Mesenchymal stem cell (in vitro differentiated cells and primary cell): Measurements from ENCODE around the gene SYNDIG1L.

Experiments
- DNase-seq: peaks from one replicate; pipeline ENCODE4 v3.0.0-alpha.2; 2013
- H2AFZ ChIP-seq: one replicate; pipeline ENCODE4 v1.6.1; 2013; ENCODE audit warnings: low read depth, mild to moderate bottlenecking, control low read depth, inconsistent platforms, low read length, moderate library complexity
- H2AK5ac ChIP-seq: 2 replicates; pipeline ENCODE4 v1.6.1; 2013; ENCODE audit warnings: low read length, moderate library complexity, mild to moderate bottlenecking, inconsistent platforms; ENCODE audit not compliant: severe bottlenecking
- H2BK120ac ChIP-seq: one replicate; pipeline ENCODE4 v1.6.1; 2013; ENCODE audit warnings: low read depth, mild to moderate bottlenecking, inconsistent platforms, low read length, moderate library complexity
- H2BK12ac ChIP-seq, 2 experiments: one replicate each; pipeline ENCODE4 v1.6.1; 2013; ENCODE audit warnings: inconsistent platforms in 2 of 2, low read length in 2 of 2, mild to moderate bottlenecking in 2 of 2, moderate library complexity in 2 of 2, control low read depth in 1 of 2
- H2BK15ac ChIP-seq: one replicate; pipeline ENCODE4 v1.6.1; 2013; ENCODE audit warnings: mild to moderate bottlenecking, low read depth, inconsistent platforms; ENCODE audit not compliant: poor library complexity, severe bottlenecking
- H2BK5ac ChIP-seq: 2 replicates; pipeline ENCODE4 v1.6.1; 2013; ENCODE audit warnings: low read depth, mild to moderate bottlenecking, low read length, control low read depth, inconsistent platforms; ENCODE audit not compliant: poor library complexity, severe bottlenecking
- H3K14ac ChIP-seq, 2 experiments: one replicate each; pipeline ENCODE4 v1.6.1; 2013; ENCODE audit warnings: inconsistent platforms in 2 of 2, low read length in 2 of 2, control low read depth in 1 of 2, mild to moderate bottlenecking in 1 of 2, moderate library complexity in 1 of 2
- H3K18ac ChIP-seq, 2 experiments: one replicate each; pipeline ENCODE4 v1.6.1; 2013; ENCODE audit warnings: inconsistent platforms in 2 of 2, low read length in 2 of 2, control low read depth in 1 of 2, low read depth in 1 of 2, mild to moderate bottlenecking in 1 of 2
- H3K23ac ChIP-seq, 2 experiments: one replicate each; pipeline ENCODE4 v1.6.1; 2013; ENCODE audit warnings: inconsistent platforms in 2 of 2, low read length in 2 of 2, mild to moderate bottlenecking in 2 of 2, moderate library complexity in 2 of 2, control low read depth in 1 of 2
- H3K27ac ChIP-seq: 2 replicates; pipeline ENCODE4 v1.5.1; 2013; ENCODE audit warnings: mild to moderate bottlenecking, moderate library complexity, low read length, control low read depth, inconsistent platforms; ENCODE audit not compliant: poor library complexity, severe bottlenecking
- H3K27me3 ChIP-seq, 2 experiments: 2 replicates each; pipeline versions ENCODE4 v1.6.1 to v1.7.0; 2013; ENCODE audit warnings: low read length in 2 of 2, mild to moderate bottlenecking in 2 of 2, moderate library complexity in 2 of 2, control low read depth in 1 of 2, inconsistent platforms in 1 of 2; ENCODE audit not compliant: control insufficient read depth in 1 of 2, insufficient read depth in 1 of 2
- H3K36me3 ChIP-seq, 2 experiments: 2 replicates each; pipeline versions ENCODE4 v1.6.1 to v1.7.0; 2013; ENCODE audit warnings: low read length in 2 of 2, control low read depth in 1 of 2, inconsistent platforms in 1 of 2, low read depth in 1 of 2, mild to moderate bottlenecking in 1 of 2; ENCODE audit not compliant: insufficient read depth in 2 of 2, control insufficient read depth in 1 of 2
- H3K4ac ChIP-seq, 2 experiments: one replicate each; pipeline ENCODE4 v1.6.1; 2013; ENCODE audit warnings: inconsistent platforms in 2 of 2, low read length in 2 of 2, mild to moderate bottlenecking in 2 of 2, moderate library complexity in 2 of 2, control low read depth in 1 of 2, low read depth in 1 of 2
- H3K4me1 ChIP-seq: 2 replicates; pipeline ENCODE4 v1.6.1; 2013; ENCODE audit warnings: low read depth, low read length, control low read depth; ENCODE audit not compliant: control insufficient read depth, insufficient read depth
- H3K4me2 ChIP-seq: 2 replicates; pipeline ENCODE4 v1.6.1; 2013; ENCODE audit warnings: low read length, mild to moderate bottlenecking, inconsistent platforms; ENCODE audit not compliant: poor library complexity, severe bottlenecking
- H3K4me3 ChIP-seq, 2 experiments: 2 replicates each; pipeline versions ENCODE4 v1.5.1 to v1.7.0; 2013; ENCODE audit warnings: low read length in 2 of 2, mild to moderate bottlenecking in 2 of 2, control low read depth in 1 of 2, low read depth in 1 of 2; ENCODE audit not compliant: insufficient read depth in 1 of 2
- H3K79me1 ChIP-seq: replicated peaks from 2 replicates; pipeline ENCODE4 v1.6.1; 2013; ENCODE audit warnings: mild to moderate bottlenecking, control low read depth, low read length, inconsistent platforms; ENCODE audit not compliant: poor library complexity, severe bottlenecking
- H3K9ac ChIP-seq: 2 replicates; pipeline ENCODE4 v1.7.0; 2013; ENCODE audit warnings: mild to moderate bottlenecking, low read length, moderate library complexity
- H3K9me3 ChIP-seq: 2 replicates; pipeline ENCODE4 v1.7.0; 2013; ENCODE audit warnings: mild to moderate bottlenecking, low read length; ENCODE audit not compliant: control insufficient read depth
- H4K8ac ChIP-seq: one replicate; pipeline ENCODE4 v1.6.1; 2013; ENCODE audit warnings: inconsistent platforms, mild to moderate bottlenecking, low read length, moderate library complexity
- H4K91ac ChIP-seq: one replicate; pipeline ENCODE4 v1.6.1; 2013; ENCODE audit warnings: mild to moderate bottlenecking, low read length, inconsistent platforms
- WGBS: methylation state at CpG from one replicate; pipeline ENCODE4 v1.1.7; 2013; ENCODE audit warnings: mixed read lengths; 5-methylcytosine and 5-hydroxymethylcytosine counted together

Gene SYNDIG1L

DNA sequence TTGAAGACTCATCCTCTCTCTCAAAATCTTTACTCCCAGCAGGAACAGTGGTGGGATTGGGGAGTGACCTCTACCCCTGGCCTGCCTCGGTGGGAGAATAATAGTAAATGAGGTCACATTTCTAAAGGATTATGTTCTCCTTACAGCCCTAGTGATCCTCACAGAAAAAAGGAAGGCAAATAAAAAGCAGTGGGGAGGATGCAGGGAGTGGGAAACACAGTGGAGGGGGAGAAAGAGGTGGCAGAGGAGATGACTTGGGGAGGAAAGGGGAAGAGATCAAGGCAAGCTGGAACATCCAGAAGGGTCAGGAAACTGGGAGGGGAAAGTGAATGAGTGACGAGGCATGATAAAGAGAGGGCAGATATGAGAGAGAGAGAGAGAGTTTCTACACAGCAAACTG, 8.3 kb upstream of the SYNDIG1L start:
- Histone ChIP-seq H3K27ac (no peak overlapping the region), H3K79me1 (no peaks in the 10 kb centered on the region), H3K18ac (no peak overlapping the region), H2AFZ (no peak overlapping the region), H2BK15ac (no peak overlapping the region), H2BK5ac (no peak overlapping the region), H2BK12ac (no peak overlapping the region), H3K4me1 (no peaks in the 10 kb centered on the region), H3K4me3 (no peak overlapping the region), H3K27me3 (peaks cover 47 to 62% of the 10 kb centered on the region in 2 experiments), H3K4ac (no peak overlapping the region), H3K9ac (no peak overlapping the region), H2AK5ac (no peak overlapping the region), H3K14ac (no peak overlapping the region), H3K4me2 (no peak overlapping the region), H4K91ac (no peak overlapping the region), H3K36me3 (no peaks in the 10 kb centered on the region), H3K9me3 (no peaks in the 10 kb centered on the region), H2BK120ac (no peak overlapping the region), H3K23ac (no peak overlapping the region), H4K8ac (no peak overlapping the region)
- no peak for DNase-seq
- 60% methylated on average over 1 of the region's 2 CpGs for WGBS

DNA sequence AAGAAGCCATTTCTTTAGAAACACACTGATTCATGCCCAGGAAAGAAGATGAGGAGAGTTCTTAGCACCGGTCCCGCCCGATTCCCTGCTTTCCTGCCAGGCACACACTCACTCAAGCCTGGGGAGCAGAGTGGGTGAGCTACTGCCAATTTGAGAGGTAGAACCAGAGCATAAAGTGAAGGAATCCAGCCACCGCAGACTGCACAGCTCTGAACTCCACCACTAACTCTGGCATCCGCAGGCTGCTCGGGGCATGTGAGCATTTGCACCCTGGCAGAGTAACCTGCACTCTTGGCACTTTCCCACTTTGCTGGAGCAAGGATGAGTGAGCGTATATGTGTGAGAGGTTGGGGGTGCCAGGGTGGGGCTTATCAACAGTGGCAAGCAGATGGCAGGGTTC, 4.0 kb upstream of the SYNDIG1L start:
- Histone ChIP-seq H4K91ac (no peak overlapping the region), H3K4ac (no peak overlapping the region), H3K27me3 (peaks cover 69 to 72% of the 10 kb centered on the region in 2 experiments), H3K4me2 (no peak overlapping the region), H2BK15ac (no peak overlapping the region), H3K27ac (no peak overlapping the region), H3K9ac (no peak overlapping the region), H2AK5ac (no peak overlapping the region), H2BK12ac (no peak overlapping the region), H2AFZ (no peak overlapping the region), H3K4me3 (no peak overlapping the region), H3K9me3 (no peaks in the 10 kb centered on the region), H4K8ac (no peak overlapping the region), H3K79me1 (no peaks in the 10 kb centered on the region), H2BK5ac (no peak overlapping the region), H3K14ac (no peak overlapping the region), H3K36me3 (no peaks in the 10 kb centered on the region), H3K23ac (no peak overlapping the region), H2BK120ac (no peak overlapping the region), H3K4me1 (peaks cover 8% of the 10 kb centered on the region), H3K18ac (no peak overlapping the region)
- WGBS = 95% methylated on average over 6 of the region's 7 CpGs
- DNase-seq = no peak

DNA sequence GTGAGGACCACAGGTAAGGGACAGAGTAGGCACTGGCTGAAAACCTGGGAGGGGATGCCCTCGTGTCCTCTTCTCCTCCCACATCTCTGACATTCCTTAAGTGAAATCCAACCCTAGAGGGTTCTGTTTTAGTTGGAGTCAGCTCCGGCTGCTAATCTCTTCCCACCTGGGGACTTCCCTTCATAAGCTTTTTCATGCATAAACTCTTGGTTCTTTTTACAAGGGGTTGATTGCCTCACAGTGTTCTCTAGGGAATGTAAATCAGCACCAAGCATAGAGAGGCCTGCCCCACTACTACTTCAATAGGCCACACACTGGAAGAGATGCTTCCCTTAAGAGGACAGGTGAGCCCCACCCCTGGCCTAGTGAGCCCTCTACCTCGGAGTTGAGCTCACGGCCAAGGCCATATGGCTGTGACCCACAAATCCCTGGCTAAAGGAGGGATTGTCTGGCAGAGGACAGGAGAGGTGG, 3.2 kb upstream of the SYNDIG1L start:
- Histone ChIP-seq H3K9ac (no peak overlapping the region), H3K4me2 (no peak overlapping the region), H3K79me1 (no peaks in the 10 kb centered on the region), H4K8ac (no peak overlapping the region), H2BK15ac (no peak overlapping the region), H2BK120ac (no peak overlapping the region), H3K14ac (no peak overlapping the region), H2BK12ac (no peak overlapping the region), H3K9me3 (no peaks in the 10 kb centered on the region), H3K4me1 (peaks cover 8% of the 10 kb centered on the region), H3K23ac (no peak overlapping the region), H3K27ac (no peak overlapping the region), H3K18ac (no peak overlapping the region), H3K27me3 (peaks cover 72 to 76% of the 10 kb centered on the region in 2 experiments), H3K36me3 (no peaks in the 10 kb centered on the region), H3K4ac (no peak overlapping the region), H4K91ac (no peak overlapping the region), H3K4me3 (no peak overlapping the region), H2BK5ac (no peak overlapping the region), H2AFZ (no peak overlapping the region), H2AK5ac (no peak overlapping the region)
- DNase-seq = no peak
- 34% methylated on average over 3 of the region's 4 CpGs for WGBS

GRCh38 chr14:74427651-74428050, 1.6 kb upstream of the SYNDIG1L start:
- H2BK12ac ChIP-seq = no peak overlapping the region
- H3K4ac ChIP-seq = no peak overlapping the region
- no peak overlapping the region for H3K4me2 ChIP-seq
- H2BK120ac ChIP-seq = no peak overlapping the region
- no peak overlapping the region for H4K8ac ChIP-seq
- no peak overlapping the region for H2AK5ac ChIP-seq
- DNase-seq = no peak
- no peak overlapping the region for H3K9ac ChIP-seq
- no peak overlapping the region for H2AFZ ChIP-seq
- no peak overlapping the region for H3K23ac ChIP-seq
- H3K14ac ChIP-seq = no peak overlapping the region
- no peaks in the 10 kb centered on the region for H3K79me1 ChIP-seq
- H4K91ac ChIP-seq = no peak overlapping the region
- H2BK15ac ChIP-seq = no peak overlapping the region
- H3K4me3 ChIP-seq = no peak overlapping the region
- H3K9me3 ChIP-seq = no peaks in the 10 kb centered on the region
- H3K18ac ChIP-seq = no peak overlapping the region
- no peaks in the 10 kb centered on the region for H3K36me3 ChIP-seq
- 100% methylated on average over 1 of the region's 1 CpG for WGBS
- peaks cover 8% of the 10 kb centered on the region for H3K4me1 ChIP-seq
- no peak overlapping the region for H2BK5ac ChIP-seq
- no peak overlapping the region for H3K27ac ChIP-seq
- peaks cover 83 to 85% of the 10 kb centered on the region in 2 experiments for H3K27me3 ChIP-seq
